B cell (primary cell): ENCODE measurements around the gene SRCAP.

ENCODE experiments used
- CTCF ChIP-seq: fragments of 200-600 bp; IDR thresholded peaks from one replicate; pipeline ENCODE4 v1.8.0; 2022; ENCODE audit warnings: antibody characterized with exemption, mild to moderate bottlenecking
- EZH2 ChIP-seq: IDR thresholded peaks from 2 replicates; pipeline ENCODE4 v1.6.1; 2012; ENCODE audit warnings: borderline replicate concordance, low read depth, mild to moderate bottlenecking, moderate library complexity, low read length; ENCODE audit not compliant: insufficient read depth, poor library complexity, severe bottlenecking

- TF ChIP-seq CTCF (no peak), EZH2 (no peak)
These were observed 62.5 kb downstream of the SRCAP start for GRCh38 chr16:30761427-30761927.
